PC-9 (cell line): ENCODE data around the gene IKZF1.

ENCODE experiments used
- EZH2 ChIP-seq: fragments of 200-600 bp; sonication (generic); IDR thresholded peaks from 2 replicates; pipeline ENCODE4 v1.8.0; 2017; ENCODE audit warnings: antibody characterized with exemption, low read depth
- TF ChIP-seq, protein P1 (sequence below): fragments of 200-600 bp; sonication (generic); conservative IDR thresholded peaks from 2 replicates; pipeline ENCODE4 v1.6.1; 2017; ENCODE audit warnings: mixed run types, antibody characterized with exemption, mild to moderate bottlenecking, moderate library complexity

DNA sequence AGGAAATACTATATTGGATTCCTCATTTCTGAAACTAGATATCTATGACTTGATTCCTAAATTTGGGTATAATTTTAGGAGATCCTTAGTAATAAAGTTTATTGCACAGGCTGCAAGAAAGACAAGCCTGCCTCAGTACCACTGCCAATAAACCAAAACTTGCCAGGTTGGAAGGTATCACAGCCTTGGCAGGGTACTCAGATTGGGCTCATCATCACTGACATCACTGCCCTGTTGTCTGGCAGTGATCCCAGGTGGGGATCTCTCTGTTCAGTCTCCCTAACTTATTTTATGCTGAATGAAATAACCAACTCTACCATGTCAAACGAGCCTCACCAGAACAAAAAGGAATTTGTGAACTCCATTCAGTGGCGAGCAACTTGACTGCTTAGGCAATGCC is 126.8 kb downstream of the IKZF1 start:
- TF ChIP-seq, protein P1, sequence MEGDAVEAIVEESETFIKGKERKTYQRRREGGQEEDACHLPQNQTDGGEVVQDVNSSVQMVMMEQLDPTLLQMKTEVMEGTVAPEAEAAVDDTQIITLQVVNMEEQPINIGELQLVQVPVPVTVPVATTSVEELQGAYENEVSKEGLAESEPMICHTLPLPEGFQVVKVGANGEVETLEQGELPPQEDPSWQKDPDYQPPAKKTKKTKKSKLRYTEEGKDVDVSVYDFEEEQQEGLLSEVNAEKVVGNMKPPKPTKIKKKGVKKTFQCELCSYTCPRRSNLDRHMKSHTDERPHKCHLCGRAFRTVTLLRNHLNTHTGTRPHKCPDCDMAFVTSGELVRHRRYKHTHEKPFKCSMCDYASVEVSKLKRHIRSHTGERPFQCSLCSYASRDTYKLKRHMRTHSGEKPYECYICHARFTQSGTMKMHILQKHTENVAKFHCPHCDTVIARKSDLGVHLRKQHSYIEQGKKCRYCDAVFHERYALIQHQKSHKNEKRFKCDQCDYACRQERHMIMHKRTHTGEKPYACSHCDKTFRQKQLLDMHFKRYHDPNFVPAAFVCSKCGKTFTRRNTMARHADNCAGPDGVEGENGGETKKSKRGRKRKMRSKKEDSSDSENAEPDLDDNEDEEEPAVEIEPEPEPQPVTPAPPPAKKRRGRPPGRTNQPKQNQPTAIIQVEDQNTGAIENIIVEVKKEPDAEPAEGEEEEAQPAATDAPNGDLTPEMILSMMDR = no peak
- TF ChIP-seq EZH2 = no peak
